ENCODE data around the gene DKC1.
"Not testable (repeated sequence)": the region's sequence is repeated elsewhere in the genome, so short reads cannot be mapped to it uniquely, and the experiment has no call there.

Gene DKC1

GRCh38 chrX:154818916-154819770, 56.5 kb downstream of the DKC1 start:
- DNase-seq (ENCODE audit: low read depth) = no peak

GRCh38 chrX:154819771-154820341, 57.2 kb downstream of the DKC1 start:
- no peak for DNase-seq (ENCODE audit: low read depth)

DNA sequence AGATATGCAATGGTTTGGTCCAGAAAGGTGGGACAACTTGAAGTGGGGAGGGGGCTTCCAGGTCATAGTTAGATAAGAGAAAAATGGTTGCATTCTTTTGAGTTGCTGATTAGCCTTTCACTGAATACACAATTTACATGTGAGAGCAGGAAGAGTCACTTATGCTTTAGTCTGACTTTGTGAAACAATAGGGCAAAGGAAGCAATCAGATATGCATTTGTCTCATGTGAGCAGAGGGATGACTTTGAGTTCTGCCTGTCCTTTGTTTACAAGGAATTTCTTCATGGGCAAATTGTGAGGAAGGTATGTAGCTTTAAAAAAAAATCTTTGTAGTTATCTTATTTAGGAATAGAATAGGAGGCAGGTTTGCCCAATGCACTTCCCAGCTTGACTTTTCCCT, 58.9 kb downstream of the DKC1 start:
- no peak for DNase-seq (ENCODE audit: low read depth)

DNA sequence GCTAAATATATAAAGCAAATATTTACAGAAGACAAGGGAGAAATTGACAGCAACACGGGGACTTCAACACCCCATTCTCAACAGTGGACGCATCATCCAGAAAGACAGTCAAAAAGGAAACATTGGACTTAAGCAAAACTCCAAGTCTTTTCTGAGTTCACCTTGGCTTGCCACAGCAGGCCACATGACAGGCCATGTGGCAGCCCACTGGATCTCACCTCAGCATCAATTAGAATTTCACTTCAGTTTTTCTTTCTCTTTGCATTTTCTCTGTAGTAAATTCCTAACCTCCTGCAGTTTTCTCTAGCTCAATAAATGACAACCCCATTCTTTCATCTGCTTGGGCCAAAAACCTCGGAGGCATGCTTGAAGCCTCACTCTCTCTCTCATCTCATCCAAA, 59.4 kb downstream of the DKC1 start:
- no peak for DNase-seq (ENCODE audit: low read depth)

GRCh38 chrX:154824638-154825037, 62.0 kb downstream of the DKC1 start:
- no peak for DNase-seq (ENCODE audit: low read depth)

- DNase-seq (ENCODE audit: low read depth) = not testable (repeated sequence)
Observed at GRCh38 chrX:154825586-154825985, 62.9 kb downstream of the DKC1 start.

Measured in activated T-cell treated with anti-CD3 and anti-CD28 coated beads for 48 hours (primary cell).